GM12878 (cell line): ENCODE data around the gene SGTA. TPM values are rescaled to one million over a fixed set of nuclear protein-coding genes. Genes with fewer than 3 reads are reported as not detected.

Experiments used
- ATAC-seq: fragments of 200-7000 bp; cut with Tn5 transposase; 3 replicates; pipeline ENCODE4 v1.9.1; 2020; ENCODE audit warnings: mild to moderate bottlenecking, moderate library complexity
- BruUV-seq: library from RNA; stranded (reverse); fragments of 400-500 nt; replicated peaks from 2 replicates; lab custom pipeline; 2021; lab: Mats Ljungman, UMichigan
- CTCF ChIA-PET: fragments of 300-600 bp; sonication (Branson Sonifier 250); formaldehyde crosslinking; extraction: SDS; loops from one replicate; lab custom pipeline; 2021; ENCODE audit warnings: inconsistent platforms; lab: Yijun Ruan, JAX
- POLR2A ChIA-PET: fragments of 350-600 bp; formaldehyde crosslinking; extraction: SDS; loops from one replicate; lab custom pipeline; 2021; ENCODE audit warnings: inconsistent platforms; lab: Charles Lee
- RAD21 ChIA-PET: fragments of 300-600 bp; sonication (Branson Sonifier 250); formaldehyde crosslinking; loops from one replicate; lab custom pipeline; 2023; ENCODE audit warnings: antibody characterized with exemption; ENCODE audit not compliant: unreplicated experiment; lab: Charles Lee
- SMC1A ChIA-PET: fragments of 300-600 bp; sonication (Branson Sonifier 250); formaldehyde crosslinking; loops from one replicate; lab custom pipeline; 2023; ENCODE audit not compliant: unreplicated experiment, uncharacterized antibody; lab: Charles Lee
- DNase-seq: peaks from one replicate; pipeline ENCODE4 v3.0.0-alpha.2; 2011; ENCODE audit warnings: low read depth, low spot score
- FAIRE-seq: peaks from 3 replicates; lab custom pipeline; 2011; peaks lifted over from hg19 to GRCh38; lab: Jason Lieb, UNC
- H2AFZ ChIP-seq: 2 replicates; pipeline ENCODE4 v1.6.0; 2011; ENCODE audit warnings: low read depth, low read length, control low read depth; ENCODE audit not compliant: control insufficient read depth
- H3K27ac ChIP-seq: 2 replicates; pipeline ENCODE4 v1.5.1; 2011; ENCODE audit warnings: control low read depth; ENCODE audit not compliant: control insufficient read depth, insufficient read depth
- H3K27me3 ChIP-seq, 2 experiments: replicated peaks in 1 of 2; 2 replicates each; pipeline versions ENCODE4 v1.6.0 to v1.6.1; 2011; ENCODE audit warnings: low read length in 1 of 2; ENCODE audit not compliant: control insufficient read depth in 2 of 2, insufficient read depth in 2 of 2
- H3K36me3 ChIP-seq, 2 experiments: 2 replicates each; pipeline ENCODE4 v1.5.1; 2011; ENCODE audit warnings: low read length in 1 of 2; ENCODE audit not compliant: control insufficient read depth in 2 of 2, insufficient read depth in 2 of 2
- H3K4me1 ChIP-seq: 2 replicates; pipeline ENCODE4 v1.6.1; 2011; ENCODE audit warnings: mild to moderate bottlenecking, low read length, moderate library complexity, mixed read lengths; ENCODE audit not compliant: control insufficient read depth, insufficient read depth
- H3K4me2 ChIP-seq: 2 replicates; pipeline ENCODE4 v1.6.0; 2011; ENCODE audit warnings: control low read depth; ENCODE audit not compliant: control insufficient read depth, insufficient read depth
- H3K4me3 ChIP-seq: fragments of 200-600 bp; sonication (generic); 2 replicates; pipeline ENCODE4 v1.5.1; 2016
- H3K79me2 ChIP-seq: 2 replicates; pipeline ENCODE4 v1.6.0; 2011; ENCODE audit warnings: low read length; ENCODE audit not compliant: control insufficient read depth, insufficient read depth
- H3K9ac ChIP-seq: 2 replicates; pipeline ENCODE4 v1.8.0; 2011; ENCODE audit warnings: low read length, control low read depth, mixed read lengths; ENCODE audit not compliant: control insufficient read depth, insufficient read depth
- H3K9me3 ChIP-seq: replicated peaks from 3 replicates; pipeline ENCODE4 v1.5.1; 2011; ENCODE audit warnings: mild to moderate bottlenecking, low read length; ENCODE audit not compliant: control insufficient read depth, insufficient read depth
- H4K20me1 ChIP-seq: 2 replicates; pipeline ENCODE4 v1.6.0; 2011; ENCODE audit not compliant: control insufficient read depth, insufficient read depth
- CTCF ChIP-seq, 3 experiments: IDR thresholded peaks in 2 of 3; conservative IDR thresholded peaks in 1 of 3; 2 replicates each; pipeline ENCODE4 v1.5.1; 2011; ENCODE audit warnings: low read depth in 3 of 3, low read length in 3 of 3, mild to moderate bottlenecking in 3 of 3, control low read depth in 2 of 3, moderate library complexity in 2 of 3, inconsistent platforms in 1 of 3, mixed read lengths in 1 of 3; ENCODE audit not compliant: control insufficient read depth in 2 of 3, insufficient read depth in 1 of 3; ENCODE audit errors: extremely low read depth in 1 of 3
- E4F1 ChIP-seq: fragments of 450-650 bp; IDR thresholded peaks from 2 replicates; pipeline ENCODE4 v1.6.1; 2018; ENCODE audit warnings: borderline replicate concordance, mild to moderate bottlenecking; ENCODE audit not compliant: partially characterized antibody
- HDAC2 ChIP-seq: fragments of 200-600 bp; sonication (generic); IDR thresholded peaks from 2 replicates; pipeline ENCODE4 v1.6.1; 2017
- IRF3 ChIP-seq: fragments of 450-650 bp; IDR thresholded peaks from 2 replicates; pipeline ENCODE4 v1.6.1; 2014; ENCODE audit warnings: mild to moderate bottlenecking
- NFYB ChIP-seq: IDR thresholded peaks from 2 replicates; pipeline ENCODE4 v1.6.1; 2011; ENCODE audit warnings: low read depth, mild to moderate bottlenecking, low read length, improper control_type of control experiment, moderate library complexity; ENCODE audit not compliant: insufficient read depth
- RAD21 ChIP-seq: IDR thresholded peaks from 2 replicates; pipeline ENCODE4 v1.6.1; 2011; ENCODE audit warnings: mild to moderate bottlenecking, low read depth, low read length, moderate library complexity; ENCODE audit not compliant: insufficient read depth
- SMC3 ChIP-seq: IDR thresholded peaks from 2 replicates; pipeline ENCODE4 v1.6.1; 2011; ENCODE audit warnings: low read length, improper control_type of control experiment, borderline replicate concordance
- YBX1 ChIP-seq: fragments of 450-650 bp; IDR thresholded peaks from 2 replicates; pipeline ENCODE4 v1.6.1; 2016; ENCODE audit warnings: antibody characterized with exemption
- ZNF24 ChIP-seq: fragments of 450-650 bp; IDR thresholded peaks from 2 replicates; pipeline ENCODE4 v1.6.1; 2017; ENCODE audit warnings: antibody characterized with exemption, mild to moderate bottlenecking
- WGBS: methylation state at CpG from one replicate; pipeline ENCODE4 v1.1.6; 2016; ENCODE audit warnings: low lambda C conversion rate; ENCODE audit not compliant: insufficient replicate concordance, insufficient coverage; ENCODE audit errors: missing lambda C conversion rate; 5-methylcytosine and 5-hydroxymethylcytosine counted together
- in situ Hi-C: fragments of 300-500 bp; cut with MboI; formaldehyde crosslinking; loops from 9 replicates; pipeline ENCODE4 v1.14.3; 2018; ENCODE audit warnings: mixed read lengths
- intact Hi-C: fragments of 100-400 bp; cut with micrococcal nuclease; formaldehyde crosslinking; loops from one replicate; pipeline ENCODE4 v1.14.2; 2022; ENCODE audit not compliant: unreplicated experiment
- polyA plus RNA-seq, 11 experiments: library from polyadenylated mRNA; depleted of rRNA in 4 of 11; unstranded in 6 of 11; stranded (reverse) in 5 of 11; fragments of >200 nt; fragmentation: Nextera tagmentation in 4 of 11; fragmentation: Illumina TruSeq in 1 of 11; extraction: Ambion mirVana in 4 of 11; extraction: Trizol in 1 of 11; gene quantifications; 1 replicate in 1 of 11; 2 replicates in 10 of 11; pipeline versions ENCODE4 v1.2.1 to v1.2.3, GENCODE V29; 2011 to 2016; ENCODE audit warnings: inconsistent platforms in 2 of 11, missing spikeins in 2 of 11, low read depth in 1 of 11
- total RNA-seq, 4 experiments: library from RNA; depleted of rRNA in 3 of 4; stranded (reverse); fragments of >200 nt in 3 of 4; fragmentation: Illumina TruSeq in 1 of 4; extraction: Trizol in 1 of 4; gene quantifications; 2 replicates each; pipeline versions ENCODE4 v1.2.1 to v1.2.3, GENCODE V29; 2013 to 2021
- TF ChIP-seq, protein P1 (sequence below): fragments of 150-350 bp; IDR thresholded peaks from 2 replicates; pipeline ENCODE4 v1.6.1; 2016; ENCODE audit warnings: low read depth, low read length

SGTA gene
- total and polyA plus RNA-seq, 10 of the 15 experiments (the other 5 are each of a cell fraction or from before 2014, with no cell fraction given) = 2.0 to 102 (median 48.2) TPM

DNA sequence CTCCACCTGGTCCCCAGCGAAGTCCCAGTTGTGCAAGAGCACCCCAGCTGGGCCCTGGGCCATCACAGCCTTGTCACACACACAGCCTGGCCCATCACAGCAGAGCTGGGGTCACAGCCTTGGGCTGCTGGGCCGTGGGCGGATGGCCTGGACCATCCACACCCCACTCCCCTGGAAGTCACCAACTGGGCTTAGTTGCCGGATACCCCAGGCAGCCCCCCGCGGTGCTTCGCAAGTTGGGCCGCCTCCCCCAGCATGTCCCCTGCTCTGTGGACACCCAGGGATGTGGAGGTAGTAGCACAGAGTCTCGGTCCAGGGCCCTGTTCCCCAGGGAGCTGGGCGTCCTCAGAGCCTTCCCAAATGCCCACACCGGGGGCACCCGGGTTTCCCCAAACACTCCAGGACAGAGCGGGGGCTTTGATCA lies 32.1 kb upstream of the SGTA start:
- ATAC-seq (no peak), DNase-seq (no peak), FAIRE-seq (no peak)
- Histone ChIP-seq H3K4me2 (no peak overlapping the region), H4K20me1 (no peaks in the 10 kb centered on the region), H3K27ac (no peak overlapping the region), H3K36me3 (peaks cover 6 to 10% of the 10 kb centered on the region in 2 experiments; a peak in 3 of 4 replicates), H3K4me1 (no peaks in the 10 kb centered on the region)
- intact Hi-C loops = no loop called here
- SMC1A ChIA-PET = no interaction called here
- in situ Hi-C loops = no loop called here
- TF ChIP-seq YBX1 (no peak), IRF3 (no peak), HDAC2 (no peak), SMC3 (no peak), CTCF (IDR thresholded peaks at IDR 0.05 in 2 of 3, conservative IDR thresholded peaks at IDR 0.05 in 1 of 3; ENCODE audit: control insufficient read depth in 2 of 3, extremely low read depth in 1 of 3, insufficient read depth in 1 of 3, low read depth in 3 of 3, low read length in 3 of 3) (no peak), ZNF24 (no peak), E4F1 (no peak), NFYB (no peak), RAD21 (no peak)
- TF ChIP-seq, protein P1, sequence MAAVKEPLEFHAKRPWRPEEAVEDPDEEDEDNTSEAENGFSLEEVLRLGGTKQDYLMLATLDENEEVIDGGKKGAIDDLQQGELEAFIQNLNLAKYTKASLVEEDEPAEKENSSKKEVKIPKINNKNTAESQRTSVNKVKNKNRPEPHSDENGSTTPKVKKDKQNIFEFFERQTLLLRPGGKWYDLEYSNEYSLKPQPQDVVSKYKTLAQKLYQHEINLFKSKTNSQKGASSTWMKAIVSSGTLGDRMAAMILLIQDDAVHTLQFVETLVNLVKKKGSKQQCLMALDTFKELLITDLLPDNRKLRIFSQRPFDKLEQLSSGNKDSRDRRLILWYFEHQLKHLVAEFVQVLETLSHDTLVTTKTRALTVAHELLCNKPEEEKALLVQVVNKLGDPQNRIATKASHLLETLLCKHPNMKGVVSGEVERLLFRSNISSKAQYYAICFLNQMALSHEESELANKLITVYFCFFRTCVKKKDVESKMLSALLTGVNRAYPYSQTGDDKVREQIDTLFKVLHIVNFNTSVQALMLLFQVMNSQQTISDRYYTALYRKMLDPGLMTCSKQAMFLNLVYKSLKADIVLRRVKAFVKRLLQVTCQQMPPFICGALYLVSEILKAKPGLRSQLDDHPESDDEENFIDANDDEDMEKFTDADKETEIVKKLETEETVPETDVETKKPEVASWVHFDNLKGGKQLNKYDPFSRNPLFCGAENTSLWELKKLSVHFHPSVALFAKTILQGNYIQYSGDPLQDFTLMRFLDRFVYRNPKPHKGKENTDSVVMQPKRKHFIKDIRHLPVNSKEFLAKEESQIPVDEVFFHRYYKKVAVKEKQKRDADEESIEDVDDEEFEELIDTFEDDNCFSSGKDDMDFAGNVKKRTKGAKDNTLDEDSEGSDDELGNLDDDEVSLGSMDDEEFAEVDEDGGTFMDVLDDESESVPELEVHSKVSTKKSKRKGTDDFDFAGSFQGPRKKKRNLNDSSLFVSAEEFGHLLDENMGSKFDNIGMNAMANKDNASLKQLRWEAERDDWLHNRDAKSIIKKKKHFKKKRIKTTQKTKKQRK = no peak
- TF ChIP-seq, all 136 proteins: peak for 0
- RAD21 ChIA-PET = no interaction called here
- Histone ChIP-seq H2AFZ (no peak overlapping the region), H3K4me3 (no peak overlapping the region), H3K27me3 (no peaks in the 10 kb centered on the region), H3K9ac (no peak overlapping the region), H3K9me3 (no peaks in the 10 kb centered on the region), H3K79me2 (no peaks in the 10 kb centered on the region; the same call in 1 of the 2 replicates)
- no TSS peak for BruUV-seq
- 92% methylated on average over 13 of the region's 13 CpGs for WGBS
- CTCF ChIA-PET = no interaction called here
- POLR2A ChIA-PET = no interaction called here
